Endometrial microvascular endothelial cells (primary cell): ENCODE data around the gene CCL14. TPM values are rescaled to one million over a fixed set of nuclear protein-coding genes. Genes with fewer than 3 reads are reported as not detected.
"Not testable (repeated sequence)": the region's sequence is repeated elsewhere in the genome, so short reads cannot be mapped to it uniquely, and the experiment has no call there.

Experiments used
- in situ Hi-C: cut with HindIII; loops from 2 replicates; pipeline ENCODE4 v1.10.0; 2017; ENCODE audit warnings: low sequenced_read_pairs, low pct_unique_long_range_greater_than_20kb; ENCODE audit errors: inconsistent ontology term
- total RNA-seq: library from RNA; depleted of rRNA; stranded (reverse); fragments of >200 nt; gene quantifications from one replicate; pipeline ENCODE4 v1.2.3, GENCODE V29; 2015; ENCODE audit errors: inconsistent ontology term

Gene CCL14
- total RNA-seq, 1 donor from 2014 or later, result 0.93 TPM

DNA sequence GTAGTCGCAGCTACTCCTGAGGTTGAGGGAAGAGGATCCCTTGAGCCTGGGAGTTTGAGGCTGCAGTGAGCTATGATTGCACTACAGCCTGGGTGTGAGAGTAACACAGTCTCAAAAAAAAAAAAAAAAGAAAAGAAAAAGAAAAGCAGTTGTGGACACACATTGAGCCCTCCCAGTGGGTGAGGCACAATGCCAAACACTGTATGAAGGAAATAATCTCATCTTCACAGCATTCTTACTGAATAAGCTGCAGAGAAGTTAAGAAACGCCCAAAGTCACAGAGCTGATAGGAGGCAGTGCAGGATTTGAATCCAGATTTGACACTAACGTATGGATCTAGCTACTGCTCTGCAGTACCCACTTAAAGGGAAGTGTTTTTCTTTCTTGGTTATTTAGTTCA lies 37.1 kb downstream of the CCL14 start:
- in situ Hi-C loops, result no loop called here

GRCh38 chr17:35948092-35948491 lies 38.4 kb downstream of the CCL14 start:
- in situ Hi-C loops, result no loop called here

DNA sequence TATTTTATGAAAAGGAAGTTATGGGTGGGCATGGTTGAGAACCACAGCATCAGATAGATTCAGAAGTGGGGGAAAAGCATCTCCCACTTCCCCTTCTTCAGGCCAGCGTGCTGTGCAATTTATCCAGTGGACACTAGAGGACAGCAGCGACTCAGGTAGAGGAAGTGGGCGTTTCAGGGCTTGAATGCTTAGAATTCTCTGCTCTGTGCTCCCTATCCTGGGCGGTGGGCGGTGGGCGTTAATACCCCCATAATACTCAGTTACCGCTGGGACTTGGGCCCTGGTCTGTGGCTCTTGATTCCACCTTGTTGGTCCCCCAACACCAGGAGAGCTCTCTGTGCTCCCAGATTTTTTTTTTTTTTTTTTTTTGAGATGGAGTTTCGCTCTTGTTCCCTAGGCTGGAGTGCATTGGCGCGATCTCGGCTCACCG lies 39.4 kb downstream of the CCL14 start:
- in situ Hi-C loops, result no loop called here

DNA sequence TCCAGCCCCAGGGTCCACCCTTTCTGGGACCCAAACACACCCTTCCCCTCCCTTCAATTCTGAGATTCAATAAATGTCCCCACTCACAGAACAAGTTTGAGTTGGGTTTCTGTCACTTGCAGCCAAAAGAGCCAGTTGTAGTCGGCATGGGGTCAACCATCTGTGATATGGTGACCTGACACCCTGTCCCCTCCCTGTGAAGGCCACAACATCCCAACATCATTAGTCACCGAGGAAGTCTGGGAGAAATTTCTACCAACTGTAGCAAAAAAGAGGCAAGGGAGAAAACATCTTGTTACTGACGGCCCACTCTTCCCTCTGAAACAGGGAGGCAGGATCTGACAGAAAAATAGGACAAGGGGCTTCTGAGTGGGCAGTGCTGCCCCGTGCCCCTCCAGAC lies 42.4 kb downstream of the CCL14 start:
- in situ Hi-C loops, result no loop called here

DNA sequence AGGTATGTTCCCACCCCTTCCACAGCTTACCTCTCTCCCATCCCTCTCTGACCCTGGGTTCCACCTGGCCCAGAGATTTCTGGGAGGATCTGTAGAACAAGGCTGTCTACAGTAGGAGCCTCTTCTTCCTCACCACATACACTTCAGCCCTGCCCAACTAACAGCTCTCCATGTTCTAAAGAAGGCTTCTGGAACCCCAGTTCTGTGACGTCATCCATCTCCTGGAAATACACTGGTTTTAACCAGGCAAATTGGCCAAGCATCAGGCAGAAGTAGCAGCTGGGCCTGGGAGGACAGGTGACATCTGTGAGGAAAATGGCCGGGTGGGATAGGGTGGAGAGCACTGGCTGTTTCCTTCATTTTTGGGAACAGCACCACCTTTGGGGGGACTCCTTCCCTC lies 43.0 kb downstream of the CCL14 start, which contains the start of gene LYZL6:
Gene LYZL6 (minus strand): TSS at position 177 of the 400 bp plus-strand sequence. CDS start 4,357 bp downstream, outside the sequence.
- in situ Hi-C loops, result no loop called here

- in situ Hi-C loops, result no loop called here
These were observed 43.8 kb downstream of the CCL14 start for GRCh38 chr17:35942588-35943186.

- in situ Hi-C loops, result not testable (repeated sequence)
These were observed 48.0 kb downstream of the CCL14 start for GRCh38 chr17:35938492-35938891.

- in situ Hi-C loops, result no loop called here
These were observed 50.5 kb downstream of the CCL14 start for GRCh38 chr17:35936063-35936462.

DNA sequence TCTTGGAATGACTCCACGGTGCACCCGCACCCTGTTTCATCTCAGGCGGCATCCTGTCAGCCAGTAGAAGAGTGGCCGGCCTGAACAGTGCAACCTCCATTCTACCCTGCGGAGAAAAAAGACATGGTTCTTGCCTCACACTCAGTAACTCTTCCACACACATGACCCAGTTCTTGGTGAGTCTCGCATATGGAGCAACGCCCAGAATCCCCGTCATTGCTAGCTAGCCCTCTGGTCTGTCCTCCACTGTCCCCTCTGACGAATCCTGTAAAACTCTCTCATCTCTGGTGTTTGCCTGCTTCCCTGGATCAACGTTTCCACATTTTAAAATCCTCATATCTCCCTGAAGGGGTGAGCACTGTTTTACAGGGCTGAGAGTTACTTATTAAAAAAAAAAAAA lies 51.8 kb downstream of the CCL14 start:
- in situ Hi-C loops, result no loop called here

Other genes with a start within 250 kb of the CCL14 start
- gene GAS2L2, start 233.5 kb downstream of the CCL14 start, total RNA-seq, result not detected
- not detected for gene C17orf50, start 225.8 kb downstream of the CCL14 start, total RNA-seq
- gene MMP28, start 191.1 kb downstream of the CCL14 start, total RNA-seq, result 0.19 TPM
- 30.8 TPM for gene TAF15, start 177.2 kb downstream of the CCL14 start, total RNA-seq
- not detected for gene HEATR9, start 117.8 kb downstream of the CCL14 start, total RNA-seq
- gene CCL5, start 106.4 kb downstream of the CCL14 start, total RNA-seq, result 0.46 TPM
- gene RDM1, start 56.0 kb downstream of the CCL14 start, total RNA-seq, result not detected
- not detected for gene LYZL6, start 43.0 kb downstream of the CCL14 start, total RNA-seq
- gene CCL16, start 5.2 kb downstream of the CCL14 start, total RNA-seq, result not detected
- gene CCL15, start 14.8 kb upstream of the CCL14 start, total RNA-seq, result not detected
- not detected for gene CCL23, start 31.2 kb upstream of the CCL14 start, total RNA-seq
- not detected for gene CCL18, start 77.5 kb upstream of the CCL14 start, total RNA-seq
- gene CCL3, start 103.4 kb upstream of the CCL14 start, total RNA-seq, result not detected
- gene CCL4, start 117.1 kb upstream of the CCL14 start, total RNA-seq, result not detected
- not detected for gene TBC1D3B, start 189.9 kb upstream of the CCL14 start, total RNA-seq
- not detected for gene CCL3L1, start 210.0 kb upstream of the CCL14 start, total RNA-seq
- not detected for gene CCL4L2, start 224.3 kb upstream of the CCL14 start, total RNA-seq